Measurements from ENCODE around the gene RIMKLB. TPM values are rescaled to one million over a fixed set of nuclear protein-coding genes. Genes with fewer than 3 reads are reported as not detected.
A peak's percentile ranks its signal among the peaks of the same experiment; 100 is the strongest.

The RIMKLB gene
- polyA plus RNA-seq, 4 donors, result 9.5 to 42.7 (median 23.9) TPM

GRCh38 chr12:8664228-8664913, 33.4 kb upstream of the RIMKLB start:
- no peak overlapping the region for H3K4me3 ChIP-seq (ENCODE audit: low read depth in 1 of 3, low read length in 3 of 3)
- H3K27ac ChIP-seq (ENCODE audit: low read depth in 1 of 3, low read length in 2 of 3), result peak overlapping the region in 1 of 3 donors; percentile 56
- H3K4me1 ChIP-seq (ENCODE audit: control insufficient read depth in 3 of 3, insufficient read depth in 2 of 3, low read depth in 1 of 3, low read length in 2 of 3), result no peaks in the 10 kb centered on the region
- WGBS, 3 donors, result 76 to 88% (median 87%) methylated on average over 5 of the region's 5 CpGs
- FAIRE-seq (no peak), DNase-seq (no peak)
- peaks cover 0 to 4% (median 0%) of the 10 kb centered on the region in 3 donors for H3K27me3 ChIP-seq (ENCODE audit: control insufficient read depth in 3 of 3, insufficient read depth in 3 of 3, low read length in 3 of 3)
- H3K36me3 ChIP-seq (ENCODE audit: control insufficient read depth in 3 of 3, insufficient read depth in 2 of 3, low read depth in 1 of 3, low read length in 3 of 3), result no peaks in the 10 kb centered on the region
- H3K9me3 ChIP-seq (ENCODE audit: control insufficient read depth in 2 of 2, insufficient read depth in 1 of 2, low read depth in 1 of 2, low read length in 1 of 2), result no peaks in the 10 kb centered on the region

- Histone ChIP-seq H3K36me3 (ENCODE audit: control insufficient read depth in 3 of 3, insufficient read depth in 2 of 3, low read depth in 1 of 3, low read length in 3 of 3) (no peaks in the 10 kb centered on the region), H3K27me3 (ENCODE audit: control insufficient read depth in 3 of 3, insufficient read depth in 3 of 3, low read length in 3 of 3) (peaks cover 0 to 4% (median 0%) of the 10 kb centered on the region in 3 donors), H3K9me3 (ENCODE audit: control insufficient read depth in 2 of 2, insufficient read depth in 1 of 2, low read depth in 1 of 2, low read length in 1 of 2) (peaks cover 0 to 3% of the 10 kb centered on the region in 2 donors), H3K27ac (ENCODE audit: low read depth in 1 of 3, low read length in 2 of 3) (no peak overlapping the region), H3K4me1 (ENCODE audit: control insufficient read depth in 3 of 3, insufficient read depth in 2 of 3, low read depth in 1 of 3, low read length in 2 of 3) (no peaks in the 10 kb centered on the region), H3K4me3 (ENCODE audit: low read depth in 1 of 3, low read length in 3 of 3) (no peak overlapping the region)
- DNase-seq, result no peak
- FAIRE-seq, result no peak
- WGBS, 3 donors, result 68 to 78% (median 73%) methylated on average over 4 of the region's 4 CpGs
Observed at GRCh38 chr12:8665759-8666158, 32.0 kb upstream of the RIMKLB start.

- DNase-seq, result no peak
- H3K9me3 ChIP-seq (ENCODE audit: control insufficient read depth in 2 of 2, insufficient read depth in 1 of 2, low read depth in 1 of 2, low read length in 1 of 2), result peaks cover 0 to 5% of the 10 kb centered on the region in 2 donors
- peaks cover 0 to 4% (median 0%) of the 10 kb centered on the region in 3 donors for H3K27me3 ChIP-seq (ENCODE audit: control insufficient read depth in 3 of 3, insufficient read depth in 3 of 3, low read length in 3 of 3)
- H3K27ac ChIP-seq (ENCODE audit: low read depth in 1 of 3, low read length in 2 of 3), result no peak overlapping the region
- no peak for FAIRE-seq
- H3K4me1 ChIP-seq (ENCODE audit: control insufficient read depth in 3 of 3, insufficient read depth in 2 of 3, low read depth in 1 of 3, low read length in 2 of 3), result no peaks in the 10 kb centered on the region
- 69 to 76% (median 75%) methylated on average over 2 of the region's 2 CpGs for WGBS, 3 donors
- no peak overlapping the region for H3K4me3 ChIP-seq (ENCODE audit: low read depth in 1 of 3, low read length in 3 of 3)
- H3K36me3 ChIP-seq (ENCODE audit: control insufficient read depth in 3 of 3, insufficient read depth in 2 of 3, low read depth in 1 of 3, low read length in 3 of 3), result no peaks in the 10 kb centered on the region
Observed at GRCh38 chr12:8667270-8667669, 30.5 kb upstream of the RIMKLB start.

- Histone ChIP-seq H3K9me3 (ENCODE audit: control insufficient read depth in 2 of 2, insufficient read depth in 1 of 2, low read depth in 1 of 2, low read length in 1 of 2) (peaks cover 0 to 5% of the 10 kb centered on the region in 2 donors), H3K4me3 (ENCODE audit: low read depth in 1 of 3, low read length in 3 of 3) (no peak overlapping the region), H3K27me3 (ENCODE audit: control insufficient read depth in 3 of 3, insufficient read depth in 3 of 3, low read length in 3 of 3) (peaks cover 0 to 4% (median 0%) of the 10 kb centered on the region in 3 donors), H3K4me1 (ENCODE audit: control insufficient read depth in 3 of 3, insufficient read depth in 2 of 3, low read depth in 1 of 3, low read length in 2 of 3) (no peaks in the 10 kb centered on the region), H3K27ac (ENCODE audit: low read depth in 1 of 3, low read length in 2 of 3) (no peak overlapping the region), H3K36me3 (ENCODE audit: control insufficient read depth in 3 of 3, insufficient read depth in 2 of 3, low read depth in 1 of 3, low read length in 3 of 3) (no peaks in the 10 kb centered on the region)
- DNase-seq (no peak), FAIRE-seq (no peak)
- 84 to 87% (median 85%) methylated on average over 2 of the region's 2 CpGs for WGBS, 3 donors
Observed at GRCh38 chr12:8668441-8668840, 29.4 kb upstream of the RIMKLB start.

- no peak for FAIRE-seq
- Histone ChIP-seq H3K4me1 (ENCODE audit: control insufficient read depth in 3 of 3, insufficient read depth in 2 of 3, low read depth in 1 of 3, low read length in 2 of 3) (peaks cover 0 to 4% (median 0%) of the 10 kb centered on the region in 3 donors), H3K9me3 (ENCODE audit: control insufficient read depth in 2 of 2, insufficient read depth in 1 of 2, low read depth in 1 of 2, low read length in 1 of 2) (peaks cover 0 to 5% of the 10 kb centered on the region in 2 donors), H3K27ac (ENCODE audit: low read depth in 1 of 3, low read length in 2 of 3) (no peak overlapping the region), H3K36me3 (ENCODE audit: control insufficient read depth in 3 of 3, insufficient read depth in 2 of 3, low read depth in 1 of 3, low read length in 3 of 3) (no peaks in the 10 kb centered on the region), H3K4me3 (ENCODE audit: low read depth in 1 of 3, low read length in 3 of 3) (no peak overlapping the region), H3K27me3 (ENCODE audit: control insufficient read depth in 3 of 3, insufficient read depth in 3 of 3, low read length in 3 of 3) (no peaks in the 10 kb centered on the region)
- 85 to 91% (median 85%) methylated on average over 5 of the region's 5 CpGs for WGBS, 3 donors
- DNase-seq, result no peak
Observed at GRCh38 chr12:8672381-8672780, 25.4 kb upstream of the RIMKLB start.

- no peak overlapping the region for H3K4me3 ChIP-seq (ENCODE audit: low read depth in 1 of 3, low read length in 3 of 3)
- no peaks in the 10 kb centered on the region for H3K36me3 ChIP-seq (ENCODE audit: control insufficient read depth in 3 of 3, insufficient read depth in 2 of 3, low read depth in 1 of 3, low read length in 3 of 3)
- WGBS, 3 donors, result 7 to 35% (median 9%) methylated on average over 3 of the region's 3 CpGs
- FAIRE-seq (no peak), DNase-seq (peak; percentile 9 to 37)
- H3K27me3 ChIP-seq (ENCODE audit: control insufficient read depth in 3 of 3, insufficient read depth in 3 of 3, low read length in 3 of 3), result no peaks in the 10 kb centered on the region
- peaks cover 0 to 4% of the 10 kb centered on the region in 2 donors for H3K9me3 ChIP-seq (ENCODE audit: control insufficient read depth in 2 of 2, insufficient read depth in 1 of 2, low read depth in 1 of 2, low read length in 1 of 2)
- H3K4me1 ChIP-seq (ENCODE audit: control insufficient read depth in 3 of 3, insufficient read depth in 2 of 3, low read depth in 1 of 3, low read length in 2 of 3), result peaks cover 0 to 4% (median 0%) of the 10 kb centered on the region in 3 donors
- no peak overlapping the region for H3K27ac ChIP-seq (ENCODE audit: low read depth in 1 of 3, low read length in 2 of 3)
Observed at GRCh38 chr12:8675591-8676036, 22.2 kb upstream of the RIMKLB start.

- WGBS, 3 donors, result 78 to 85% (median 83%) methylated on average over 4 of the region's 4 CpGs
- Histone ChIP-seq H3K4me3 (ENCODE audit: low read depth in 1 of 3, low read length in 3 of 3) (no peak overlapping the region), H3K36me3 (ENCODE audit: control insufficient read depth in 3 of 3, insufficient read depth in 2 of 3, low read depth in 1 of 3, low read length in 3 of 3) (no peaks in the 10 kb centered on the region), H3K4me1 (ENCODE audit: control insufficient read depth in 3 of 3, insufficient read depth in 2 of 3, low read depth in 1 of 3, low read length in 2 of 3) (peaks cover 0 to 13% (median 0%) of the 10 kb centered on the region in 3 donors), H3K27me3 (ENCODE audit: control insufficient read depth in 3 of 3, insufficient read depth in 3 of 3, low read length in 3 of 3) (no peaks in the 10 kb centered on the region), H3K27ac (ENCODE audit: low read depth in 1 of 3, low read length in 2 of 3) (no peak overlapping the region), H3K9me3 (ENCODE audit: control insufficient read depth in 2 of 2, insufficient read depth in 1 of 2, low read depth in 1 of 2, low read length in 1 of 2) (no peaks in the 10 kb centered on the region)
- DNase-seq, result no peak
- FAIRE-seq, result no peak
Observed at GRCh38 chr12:8676651-8677050, 21.1 kb upstream of the RIMKLB start.

- FAIRE-seq, result no peak
- Histone ChIP-seq H3K36me3 (ENCODE audit: control insufficient read depth in 3 of 3, insufficient read depth in 2 of 3, low read depth in 1 of 3, low read length in 3 of 3) (no peaks in the 10 kb centered on the region), H3K27ac (ENCODE audit: low read depth in 1 of 3, low read length in 2 of 3) (no peak overlapping the region), H3K9me3 (ENCODE audit: control insufficient read depth in 2 of 2, insufficient read depth in 1 of 2, low read depth in 1 of 2, low read length in 1 of 2) (no peaks in the 10 kb centered on the region), H3K4me3 (ENCODE audit: low read depth in 1 of 3, low read length in 3 of 3) (no peak overlapping the region), H3K4me1 (ENCODE audit: control insufficient read depth in 3 of 3, insufficient read depth in 2 of 3, low read depth in 1 of 3, low read length in 2 of 3) (peaks cover 0 to 15% (median 0%) of the 10 kb centered on the region in 3 donors), H3K27me3 (ENCODE audit: control insufficient read depth in 3 of 3, insufficient read depth in 3 of 3, low read length in 3 of 3) (no peaks in the 10 kb centered on the region)
- DNase-seq, result no peak
- 92 to 99% (median 97%) methylated on average over 3 of the region's 3 CpGs for WGBS, 3 donors
Observed at GRCh38 chr12:8677362-8677761, 20.4 kb upstream of the RIMKLB start.
